ENCODE measurements around the gene SLC6A13.

The SLC6A13 gene

GRCh38 chr12:262113-262512 is 523 bp downstream of the SLC6A13 start:
- TF ChIP-seq CTCF (IDR thresholded peaks at IDR 0.05; ENCODE audit: low read depth, low read length, missing control alignments) = no peak
- Histone ChIP-seq H3K4me3 (ENCODE audit: low read depth, low read length) (no peak overlapping the region), H3K27ac (no peak overlapping the region), H3K27me3 (replicated peaks) (no peaks in the 10 kb centered on the region), H3K36me3 (replicated peaks) (no peaks in the 10 kb centered on the region)
- no peak for DNase-seq
- in situ Hi-C loops (cut with HindIII; ENCODE audit: low pct_ligation_motif_present, low sequenced_read_pairs) = no loop called here

GRCh38 chr12:257521-258321 is 4.9 kb downstream of the SLC6A13 start:
- in situ Hi-C loops (cut with HindIII; ENCODE audit: low pct_ligation_motif_present, low sequenced_read_pairs) = no loop called here
- TF ChIP-seq CTCF (IDR thresholded peaks at IDR 0.05; ENCODE audit: low read depth, low read length, missing control alignments) = no peak
- Histone ChIP-seq H3K4me3 (ENCODE audit: low read depth, low read length) (no peak overlapping the region), H3K27ac (no peak overlapping the region), H3K27me3 (replicated peaks) (no peaks in the 10 kb centered on the region), H3K36me3 (replicated peaks) (no peaks in the 10 kb centered on the region)
- no peak for DNase-seq

GRCh38 chr12:256958-257357 is 5.7 kb downstream of the SLC6A13 start:
- TF ChIP-seq CTCF (IDR thresholded peaks at IDR 0.05; ENCODE audit: low read depth, low read length, missing control alignments) = no peak
- Histone ChIP-seq H3K36me3 (replicated peaks) (no peaks in the 10 kb centered on the region), H3K27ac (no peak overlapping the region), H3K27me3 (replicated peaks) (no peaks in the 10 kb centered on the region), H3K4me3 (ENCODE audit: low read depth, low read length) (no peak overlapping the region)
- DNase-seq = no peak
- in situ Hi-C loops (cut with HindIII; ENCODE audit: low pct_ligation_motif_present, low sequenced_read_pairs) = no loop called here

- Histone ChIP-seq H3K27me3 (replicated peaks) (no peaks in the 10 kb centered on the region), H3K27ac (no peak overlapping the region), H3K4me3 (ENCODE audit: low read depth, low read length) (no peak overlapping the region), H3K36me3 (replicated peaks) (no peaks in the 10 kb centered on the region)
- no peak for TF ChIP-seq CTCF (IDR thresholded peaks at IDR 0.05; ENCODE audit: low read depth, low read length, missing control alignments)
- DNase-seq = no peak
- in situ Hi-C loops (cut with HindIII; ENCODE audit: low pct_ligation_motif_present, low sequenced_read_pairs) = no loop called here
Observed at GRCh38 chr12:256225-256624, 6.4 kb downstream of the SLC6A13 start.

GRCh38 chr12:254912-255311 is 7.7 kb downstream of the SLC6A13 start:
- no peak for DNase-seq
- in situ Hi-C loops (cut with HindIII; ENCODE audit: low pct_ligation_motif_present, low sequenced_read_pairs) = no loop called here
- no peak overlapping the region for H3K27ac ChIP-seq
- H3K36me3 ChIP-seq (replicated peaks) = no peaks in the 10 kb centered on the region
- no peak for TF ChIP-seq CTCF (IDR thresholded peaks at IDR 0.05; ENCODE audit: low read depth, low read length, missing control alignments)
- H3K27me3 ChIP-seq (replicated peaks) = no peaks in the 10 kb centered on the region
- H3K4me3 ChIP-seq (ENCODE audit: low read depth, low read length) = no peak overlapping the region

- TF ChIP-seq CTCF (IDR thresholded peaks at IDR 0.05; ENCODE audit: low read depth, low read length, missing control alignments) = no peak
- Histone ChIP-seq H3K27me3 (replicated peaks) (no peaks in the 10 kb centered on the region), H3K4me3 (ENCODE audit: low read depth, low read length) (no peak overlapping the region), H3K36me3 (replicated peaks) (no peaks in the 10 kb centered on the region), H3K27ac (no peak overlapping the region)
- in situ Hi-C loops (cut with HindIII; ENCODE audit: low pct_ligation_motif_present, low sequenced_read_pairs) = no loop called here
- no peak for DNase-seq
Observed at GRCh38 chr12:254039-254438, 8.6 kb downstream of the SLC6A13 start.

Data from brain microvascular endothelial cell (primary cell).